Endodermal cell (in vitro differentiated cells): ENCODE measurements around the gene DIO1. TPM values are rescaled to one million over a fixed set of nuclear protein-coding genes. Genes with fewer than 3 reads are reported as not detected.
A peak's percentile ranks its signal among the peaks of the same experiment; 100 is the strongest.

Experiments
- DNase-seq: peaks from one replicate; pipeline ENCODE4 v3.0.0-alpha.2; 2017
- H3K27ac ChIP-seq: 2 replicates; pipeline ENCODE4 v1.5.1; 2013; ENCODE audit warnings: mild to moderate bottlenecking, low read depth, low read length, moderate library complexity
- H3K27me3 ChIP-seq: 2 replicates; pipeline ENCODE4 v1.6.1; 2013; ENCODE audit warnings: mild to moderate bottlenecking, low read length, moderate library complexity; ENCODE audit not compliant: insufficient read depth, control insufficient read depth, poor library complexity, severe bottlenecking
- H3K36me3 ChIP-seq: 2 replicates; pipeline ENCODE4 v1.7.0; 2013; ENCODE audit warnings: mild to moderate bottlenecking, low read length, moderate library complexity; ENCODE audit not compliant: control insufficient read depth, insufficient read depth
- H3K4me1 ChIP-seq: one replicate; pipeline ENCODE4 v1.7.0; 2013; ENCODE audit warnings: low read length; ENCODE audit not compliant: control insufficient read depth, insufficient read depth
- H3K4me3 ChIP-seq: 2 replicates; pipeline ENCODE4 v1.5.1; 2013; ENCODE audit warnings: mild to moderate bottlenecking, low read length, moderate library complexity
- H3K9ac ChIP-seq: 2 replicates; pipeline ENCODE4 v1.6.1; 2013; ENCODE audit warnings: mild to moderate bottlenecking, low read length, moderate library complexity; ENCODE audit not compliant: poor library complexity, severe bottlenecking; ENCODE audit errors: extremely low read depth
- H3K9me3 ChIP-seq: 2 replicates; pipeline ENCODE4 v1.6.1; 2013; ENCODE audit warnings: mild to moderate bottlenecking, low read length, moderate library complexity; ENCODE audit not compliant: control insufficient read depth
- H3K27ac Mint-ChIP-seq: 2 replicates; pipeline ENCODE4 v1.8.0; 2020; ENCODE audit warnings: mixed read lengths
- H3K27me3 Mint-ChIP-seq: 2 replicates; pipeline ENCODE4 v1.8.0; 2021; ENCODE audit warnings: mild to moderate bottlenecking, mixed read lengths; ENCODE audit not compliant: insufficient read depth
- H3K36me3 Mint-ChIP-seq: 2 replicates; pipeline ENCODE4 v1.8.0; 2020; ENCODE audit warnings: low read depth, mixed read lengths
- H3K4me1 Mint-ChIP-seq: 2 replicates; pipeline ENCODE4 v1.8.0; 2020; ENCODE audit warnings: mixed read lengths
- H3K4me3 Mint-ChIP-seq: 2 replicates; pipeline ENCODE4 v1.8.0; 2020; ENCODE audit warnings: mild to moderate bottlenecking, moderate library complexity, mixed read lengths
- H3K9me3 Mint-ChIP-seq: 2 replicates; pipeline ENCODE4 v1.8.0; 2020; ENCODE audit warnings: mild to moderate bottlenecking, mixed read lengths
- CTCF ChIP-seq: fragments of 200-600 bp; sonication (generic); conservative IDR thresholded peaks from 2 replicates; pipeline ENCODE4 v1.5.0; 2021; ENCODE audit warnings: antibody characterized with exemption, mild to moderate bottlenecking
- WGBS, 2 experiments: methylation state at CpG; one replicate each; pipeline versions ENCODE4 v1.1.5 to v1.1.7; 2013; ENCODE audit warnings: missing lambda C conversion rate in 2 of 2, mixed read lengths in 1 of 2; ENCODE audit not compliant: insufficient coverage in 1 of 2, insufficient read length in 1 of 2; 5-methylcytosine and 5-hydroxymethylcytosine counted together
- total RNA-seq, 2 donors: library from RNA; stranded (reverse); fragmentation: NEBNext Ultra II Directional in 1 of 2; extraction: Animal tissue kit (Norgen Biotek cat#: 25700) in 1 of 2; gene quantifications; 2 replicates in 1 of 2; 3 replicates in 1 of 2; pipeline ENCODE4 v1.2.1, GENCODE V29; 2021

Gene DIO1
- total RNA-seq, 2 donors from 2014 or later = not detected

DNA sequence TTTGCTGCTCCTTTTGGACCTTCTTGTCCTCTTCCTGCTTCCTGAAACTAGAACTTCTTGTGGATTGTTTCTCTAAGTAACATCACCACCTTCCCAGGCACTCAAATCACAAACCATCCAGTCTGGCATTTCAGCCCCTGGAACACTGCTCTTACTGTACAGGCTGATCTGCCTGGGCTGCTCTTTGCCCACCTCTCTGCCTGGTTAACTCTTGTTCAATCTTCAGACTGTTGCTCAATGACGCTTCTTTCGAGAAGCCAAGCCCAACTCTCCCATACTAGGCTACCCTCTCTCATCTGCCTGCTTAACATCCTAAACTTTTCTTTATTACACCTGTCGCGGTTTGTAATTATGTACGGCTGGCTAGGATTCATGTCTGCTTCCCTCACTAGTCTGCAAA is 657 bp downstream of the DIO1 start:
- no peaks in the 10 kb centered on the region for H3K9me3 ChIP-seq
- no peak overlapping the region for H3K4me3 Mint-ChIP-seq
- no peak for DNase-seq
- H3K27me3 ChIP-seq = no peaks in the 10 kb centered on the region
- H3K4me3 ChIP-seq = no peak overlapping the region
- H3K9ac ChIP-seq = no peak overlapping the region
- no peak for TF ChIP-seq CTCF
- peaks cover 12% of the 10 kb centered on the region for H3K4me1 ChIP-seq
- H3K36me3 ChIP-seq = no peaks in the 10 kb centered on the region
- 90 to 94% methylated on average over 5 of the region's 5 CpGs for WGBS, 2 experiments
- no peaks in the 10 kb centered on the region for H3K36me3 Mint-ChIP-seq
- H3K27ac Mint-ChIP-seq = no peak overlapping the region
- peaks cover 22% of the 10 kb centered on the region for H3K4me1 Mint-ChIP-seq
- peaks cover 10% of the 10 kb centered on the region for H3K27me3 Mint-ChIP-seq
- no peak overlapping the region for H3K27ac ChIP-seq
- H3K9me3 Mint-ChIP-seq = no peaks in the 10 kb centered on the region

GRCh38 chr1:53895421-53895820 is 1.4 kb downstream of the DIO1 start:
- no peak overlapping the region for H3K4me3 Mint-ChIP-seq
- Histone ChIP-seq H3K36me3 (no peaks in the 10 kb centered on the region), H3K4me1 (peaks cover 12% of the 10 kb centered on the region), H3K9me3 (no peaks in the 10 kb centered on the region), H3K9ac (no peak overlapping the region), H3K4me3 (no peak overlapping the region), H3K27me3 (no peaks in the 10 kb centered on the region), H3K27ac (no peak overlapping the region)
- H3K27ac Mint-ChIP-seq = no peak overlapping the region
- no peaks in the 10 kb centered on the region for H3K36me3 Mint-ChIP-seq
- TF ChIP-seq CTCF = no peak
- no peaks in the 10 kb centered on the region for H3K9me3 Mint-ChIP-seq
- H3K27me3 Mint-ChIP-seq = peaks cover 10% of the 10 kb centered on the region
- peaks cover 15% of the 10 kb centered on the region for H3K4me1 Mint-ChIP-seq
- 88 to 97% methylated on average over 6 of the region's 6 CpGs for WGBS, 2 experiments
- peak; percentile 38 for DNase-seq

- Mint-ChIP-seq H3K36me3 (no peaks in the 10 kb centered on the region), H3K4me3 (no peak overlapping the region), H3K9me3 (no peaks in the 10 kb centered on the region), H3K27me3 (peaks cover 10% of the 10 kb centered on the region), H3K27ac (no peak overlapping the region), H3K4me1 (peaks cover 3% of the 10 kb centered on the region)
- Histone ChIP-seq H3K4me3 (no peak overlapping the region), H3K9ac (no peak overlapping the region), H3K27ac (no peak overlapping the region), H3K9me3 (no peaks in the 10 kb centered on the region), H3K4me1 (peaks cover 2% of the 10 kb centered on the region), H3K36me3 (no peaks in the 10 kb centered on the region), H3K27me3 (no peaks in the 10 kb centered on the region)
- WGBS, 2 experiments = 75 to 92% methylated on average over 2 of the region's 2 CpGs
- TF ChIP-seq CTCF = no peak
- no peak for DNase-seq
Measured at GRCh38 chr1:53896635-53897229, 2.7 kb downstream of the DIO1 start.
